ENCODE measurements around the gene EPS15. TPM values are rescaled to one million over a fixed set of nuclear protein-coding genes. Genes with fewer than 3 reads are reported as not detected.
"Not testable (repeated sequence)": the region's sequence is repeated elsewhere in the genome, so short reads cannot be mapped to it uniquely, and the experiment has no call there.

EPS15 gene
- total RNA-seq, 5 donors from 2014 or later (not counting 1 experiment from before 2014, with no cell fraction given), result 61.0 to 76.1 (median 75.2) TPM

GRCh38 chr1:51454554-51454953 is 64.5 kb downstream of the EPS15 start:
- Mint-ChIP-seq H3K27me3 (no peaks in the 10 kb centered on the region), H3K27ac (no peak overlapping the region), H3K4me1 (peaks cover 0 to 2% (median 0%) of the 10 kb centered on the region in 3 donors), H3K36me3 (peaks cover 41% of the 10 kb centered on the region), H3K9me3 (no peaks in the 10 kb centered on the region), H3K4me3 (no peak overlapping the region)
- H3K27ac ChIP-seq (ENCODE audit: low read length), result no peak overlapping the region
- no peaks in the 10 kb centered on the region for H3K27me3 ChIP-seq (replicated peaks in 1 of 2; ENCODE audit: control insufficient read depth in 2 of 2, extremely low read depth in 1 of 2, insufficient read depth in 2 of 2, low read length in 1 of 2)
- ATAC-seq (replicated peaks in 1 of 4), result no peak
- CTCF ChIA-PET, result no interaction called here
- H3K4me1 ChIP-seq (ENCODE audit: control insufficient read depth in 1 of 2, extremely low read depth in 1 of 2, insufficient read depth in 2 of 2, low read length in 2 of 2), result no peaks in the 10 kb centered on the region
- peaks cover 0 to 14% of the 10 kb centered on the region in 2 donors for H3K36me3 ChIP-seq (ENCODE audit: control insufficient read depth in 2 of 2, extremely low read depth in 1 of 2, insufficient read depth in 1 of 2, low read length in 1 of 2)
- H3K4me3 ChIP-seq (ENCODE audit: control insufficient read depth in 1 of 2, extremely low read depth in 1 of 2, low read length in 1 of 2), result no peak overlapping the region
- POLR2A ChIA-PET, result interaction anchor here in 1 of 2 donors (0.7 kb wide), 1 partner anchor 39 kb away, joined by 9 read pairs; no protein-coding TSS in a partner anchor
- no peaks in the 10 kb centered on the region for H3K9me3 ChIP-seq
- WGBS (ENCODE audit: insufficient coverage), result no CpG with 5 or more reads among the region's 4 CpGs
- DNase-seq, result no peak

GRCh38 chr1:51453010-51453409 is 66.1 kb downstream of the EPS15 start:
- POLR2A ChIA-PET, result interaction anchor here in 1 of 2 donors (0.5 kb wide), 1 partner anchor 79 kb away, joined by 5 read pairs; no protein-coding TSS in a partner anchor
- CTCF ChIA-PET, result interaction anchor here in 1 of 2 donors (0.6 to 0.7 kb wide), 2 partner anchors 60 to 429 kb away, joined by 3 to 5 read pairs; no protein-coding TSS in a partner anchor
- Histone ChIP-seq H3K27me3 (replicated peaks in 1 of 2; ENCODE audit: control insufficient read depth in 2 of 2, extremely low read depth in 1 of 2, insufficient read depth in 2 of 2, low read length in 1 of 2) (no peaks in the 10 kb centered on the region), H3K36me3 (ENCODE audit: control insufficient read depth in 2 of 2, extremely low read depth in 1 of 2, insufficient read depth in 1 of 2, low read length in 1 of 2) (peaks cover 0 to 11% of the 10 kb centered on the region in 2 donors), H3K4me1 (ENCODE audit: control insufficient read depth in 1 of 2, extremely low read depth in 1 of 2, insufficient read depth in 2 of 2, low read length in 2 of 2) (no peaks in the 10 kb centered on the region), H3K9me3 (no peaks in the 10 kb centered on the region), H3K27ac (ENCODE audit: low read length) (no peak overlapping the region), H3K4me3 (ENCODE audit: control insufficient read depth in 1 of 2, extremely low read depth in 1 of 2, low read length in 1 of 2) (no peak overlapping the region)
- Mint-ChIP-seq H3K27ac (no peak overlapping the region), H3K4me1 (peaks cover 0 to 3% (median 2%) of the 10 kb centered on the region in 3 donors), H3K4me3 (no peak overlapping the region), H3K9me3 (no peaks in the 10 kb centered on the region), H3K36me3 (peaks cover 41% of the 10 kb centered on the region), H3K27me3 (no peaks in the 10 kb centered on the region)
- ATAC-seq (replicated peaks in 1 of 4), result no peak
- no peak for DNase-seq
- WGBS (ENCODE audit: insufficient coverage), result no CpG with 5 or more reads among the region's 2 CpGs

GRCh38 chr1:51448844-51449454 is 70.1 kb downstream of the EPS15 start:
- H3K27ac ChIP-seq (ENCODE audit: low read length); H3K27me3 ChIP-seq (replicated peaks in 1 of 2; ENCODE audit: control insufficient read depth in 2 of 2, extremely low read depth in 1 of 2, insufficient read depth in 2 of 2, low read length in 1 of 2); H3K9me3 ChIP-seq; H3K27ac Mint-ChIP-seq; H3K27me3 Mint-ChIP-seq; H3K9me3 Mint-ChIP-seq; CTCF ChIA-PET; H3K4me1 ChIP-seq (ENCODE audit: control insufficient read depth in 1 of 2, extremely low read depth in 1 of 2, insufficient read depth in 2 of 2, low read length in 2 of 2); DNase-seq; ATAC-seq (replicated peaks in 1 of 4); H3K4me3 Mint-ChIP-seq; POLR2A ChIA-PET; H3K4me3 ChIP-seq (ENCODE audit: control insufficient read depth in 1 of 2, extremely low read depth in 1 of 2, low read length in 1 of 2): not testable (repeated sequence)
- peaks cover 0 to 33% of the 10 kb centered on the region in 2 donors for H3K36me3 ChIP-seq (ENCODE audit: control insufficient read depth in 2 of 2, extremely low read depth in 1 of 2, insufficient read depth in 1 of 2, low read length in 1 of 2)
- no CpG with 5 or more reads among the region's 1 CpG for WGBS (ENCODE audit: insufficient coverage)
- Mint-ChIP-seq H3K36me3 (peaks cover 50% of the 10 kb centered on the region), H3K4me1 (peaks cover 6 to 25% (median 13%) of the 10 kb centered on the region in 3 donors)

GRCh38 chr1:51445351-51446090 is 73.5 kb downstream of the EPS15 start:
- CTCF ChIA-PET, result interaction anchor here (1.0 to 1.9 kb wide), 2 partner anchors 23 to 90 kb away, joined by 3 to 4 read pairs; no protein-coding TSS in a partner anchor
- H3K36me3 ChIP-seq (ENCODE audit: control insufficient read depth in 2 of 2, extremely low read depth in 1 of 2, insufficient read depth in 1 of 2, low read length in 1 of 2), result peaks cover 0 to 40% of the 10 kb centered on the region in 2 donors
- H3K9me3 Mint-ChIP-seq, result no peaks in the 10 kb centered on the region
- no peaks in the 10 kb centered on the region for H3K27me3 Mint-ChIP-seq
- H3K4me1 ChIP-seq (ENCODE audit: control insufficient read depth in 1 of 2, extremely low read depth in 1 of 2, insufficient read depth in 2 of 2, low read length in 2 of 2), result peaks cover 0 to 3% of the 10 kb centered on the region in 2 experiments
- no peaks in the 10 kb centered on the region for H3K27me3 ChIP-seq (replicated peaks in 1 of 2; ENCODE audit: control insufficient read depth in 2 of 2, extremely low read depth in 1 of 2, insufficient read depth in 2 of 2, low read length in 1 of 2)
- H3K4me1 Mint-ChIP-seq, result peaks cover 14 to 44% (median 24%) of the 10 kb centered on the region in 3 donors
- H3K27ac ChIP-seq (ENCODE audit: low read length), result no peak overlapping the region
- no peak overlapping the region for H3K4me3 Mint-ChIP-seq
- no peak overlapping the region for H3K4me3 ChIP-seq (ENCODE audit: control insufficient read depth in 1 of 2, extremely low read depth in 1 of 2, low read length in 1 of 2)
- peaks cover 58% of the 10 kb centered on the region for H3K36me3 Mint-ChIP-seq
- WGBS (ENCODE audit: insufficient coverage), result no CpG with 5 or more reads among the region's 2 CpGs
- no peaks in the 10 kb centered on the region for H3K9me3 ChIP-seq
- POLR2A ChIA-PET, result interaction anchor here in 1 of 2 donors (0.6 kb wide), 1 partner anchor 50 kb away, joined by 4 read pairs; no protein-coding TSS in a partner anchor
- DNase-seq, result no peak
- no peak for ATAC-seq (replicated peaks in 1 of 4)
- H3K27ac Mint-ChIP-seq, result no peak overlapping the region

GRCh38 chr1:51444534-51445192 is 74.4 kb downstream of the EPS15 start:
- Mint-ChIP-seq H3K4me1 (peaks cover 14 to 47% (median 24%) of the 10 kb centered on the region in 3 donors), H3K27me3 (no peaks in the 10 kb centered on the region), H3K36me3 (peaks cover 53% of the 10 kb centered on the region), H3K4me3 (no peak overlapping the region), H3K27ac (no peak overlapping the region), H3K9me3 (no peaks in the 10 kb centered on the region)
- Histone ChIP-seq H3K36me3 (ENCODE audit: control insufficient read depth in 2 of 2, extremely low read depth in 1 of 2, insufficient read depth in 1 of 2, low read length in 1 of 2) (peaks cover 0 to 42% of the 10 kb centered on the region in 2 donors), H3K27me3 (replicated peaks in 1 of 2; ENCODE audit: control insufficient read depth in 2 of 2, extremely low read depth in 1 of 2, insufficient read depth in 2 of 2, low read length in 1 of 2) (no peaks in the 10 kb centered on the region), H3K27ac (ENCODE audit: low read length) (no peak overlapping the region), H3K9me3 (no peaks in the 10 kb centered on the region), H3K4me1 (ENCODE audit: control insufficient read depth in 1 of 2, extremely low read depth in 1 of 2, insufficient read depth in 2 of 2, low read length in 2 of 2) (peaks cover 0 to 3% of the 10 kb centered on the region in 2 experiments), H3K4me3 (ENCODE audit: control insufficient read depth in 1 of 2, extremely low read depth in 1 of 2, low read length in 1 of 2) (no peak overlapping the region)
- no peak for ATAC-seq (replicated peaks in 1 of 4)
- DNase-seq, result no peak
- POLR2A ChIA-PET, result no interaction called here
- no CpG with 5 or more reads among the region's 3 CpGs for WGBS (ENCODE audit: insufficient coverage)
- CTCF ChIA-PET, result interaction anchor here (0.6 to 0.7 kb wide), 2 partner anchors 13 to 325 kb away, joined by 3 read pairs; no protein-coding TSS in a partner anchor

GRCh38 chr1:51444096-51444495 is 75.0 kb downstream of the EPS15 start:
- H3K27ac Mint-ChIP-seq, result no peak overlapping the region
- no peak for ATAC-seq (replicated peaks in 1 of 4)
- Histone ChIP-seq H3K36me3 (ENCODE audit: control insufficient read depth in 2 of 2, extremely low read depth in 1 of 2, insufficient read depth in 1 of 2, low read length in 1 of 2) (peaks cover 0 to 45% of the 10 kb centered on the region in 2 donors), H3K27me3 (replicated peaks in 1 of 2; ENCODE audit: control insufficient read depth in 2 of 2, extremely low read depth in 1 of 2, insufficient read depth in 2 of 2, low read length in 1 of 2) (no peaks in the 10 kb centered on the region), H3K4me3 (ENCODE audit: control insufficient read depth in 1 of 2, extremely low read depth in 1 of 2, low read length in 1 of 2) (no peak overlapping the region), H3K4me1 (ENCODE audit: control insufficient read depth in 1 of 2, extremely low read depth in 1 of 2, insufficient read depth in 2 of 2, low read length in 2 of 2) (peaks cover 0 to 3% of the 10 kb centered on the region in 2 experiments), H3K27ac (ENCODE audit: low read length) (no peak overlapping the region), H3K9me3 (no peaks in the 10 kb centered on the region)
- ChIA-PET POLR2A (no interaction called here), CTCF (interaction anchor here (0.6 to 0.7 kb wide), 2 partner anchors 13 to 325 kb away, joined by 3 read pairs; no protein-coding TSS in a partner anchor)
- H3K4me1 Mint-ChIP-seq, result peaks cover 14 to 49% (median 26%) of the 10 kb centered on the region in 3 donors
- peaks cover 49% of the 10 kb centered on the region for H3K36me3 Mint-ChIP-seq
- no CpG with 5 or more reads among the region's 1 CpG for WGBS (ENCODE audit: insufficient coverage)
- no peak for DNase-seq
- no peaks in the 10 kb centered on the region for H3K27me3 Mint-ChIP-seq
- H3K4me3 Mint-ChIP-seq, result no peak overlapping the region
- H3K9me3 Mint-ChIP-seq, result no peaks in the 10 kb centered on the region

Data from T-cell (primary cell).